Forelimb muscle (tissue), 1 donor: ENCODE results near the gene OARD1. TPM values are rescaled to one million over a fixed set of nuclear protein-coding genes. Genes with fewer than 3 reads are reported as not detected.

Experiments used
- DNase-seq: peaks from one replicate; pipeline ENCODE4 v3.0.0-alpha.2; 2013; ENCODE audit warnings: low read depth
- polyA plus RNA-seq: library from polyadenylated mRNA; unstranded; fragments of 120-200 nt; gene quantifications from one replicate; pipeline ENCODE4 v1.2.1, GENCODE V29; 2013; ENCODE audit not compliant: insufficient read length

The OARD1 gene
- polyA plus RNA-seq, 1 donor: 17.5 TPM

DNA sequence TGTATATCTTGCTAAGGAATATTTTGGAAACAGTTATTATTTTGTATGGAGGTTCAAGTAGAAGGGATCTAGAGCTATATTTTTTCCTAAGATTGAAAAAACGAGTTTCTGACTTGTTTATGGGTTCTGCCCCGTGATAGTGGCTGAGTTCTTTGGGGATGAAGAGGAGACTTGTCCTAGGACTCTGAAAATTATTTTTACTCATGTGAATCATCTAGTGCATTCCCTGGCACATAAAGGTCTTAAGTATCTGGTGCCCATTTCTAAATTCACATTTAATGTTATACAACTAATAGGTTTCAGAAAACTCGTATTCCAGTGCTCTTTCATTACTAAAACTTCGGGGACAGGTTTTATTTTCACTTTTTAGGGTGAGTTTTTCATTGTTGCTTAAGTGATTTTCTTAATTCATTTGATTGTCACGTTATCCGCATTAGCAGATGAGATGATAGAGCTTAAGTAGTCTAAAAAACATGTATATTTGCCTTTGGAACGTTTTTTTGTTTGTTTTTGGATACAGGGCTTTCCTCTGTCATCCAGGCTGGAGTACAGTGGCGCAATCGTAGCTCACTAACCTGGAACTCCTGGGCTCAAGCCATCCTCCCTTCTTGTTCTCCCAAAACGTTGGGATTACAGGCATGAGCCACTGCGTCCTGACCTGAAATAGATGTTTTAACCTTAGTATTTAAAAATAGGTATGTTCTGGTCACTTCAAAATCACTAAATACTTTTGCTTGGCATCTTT lies 2.7 kb upstream of the OARD1 start:
- no peak for DNase-seq

DNA sequence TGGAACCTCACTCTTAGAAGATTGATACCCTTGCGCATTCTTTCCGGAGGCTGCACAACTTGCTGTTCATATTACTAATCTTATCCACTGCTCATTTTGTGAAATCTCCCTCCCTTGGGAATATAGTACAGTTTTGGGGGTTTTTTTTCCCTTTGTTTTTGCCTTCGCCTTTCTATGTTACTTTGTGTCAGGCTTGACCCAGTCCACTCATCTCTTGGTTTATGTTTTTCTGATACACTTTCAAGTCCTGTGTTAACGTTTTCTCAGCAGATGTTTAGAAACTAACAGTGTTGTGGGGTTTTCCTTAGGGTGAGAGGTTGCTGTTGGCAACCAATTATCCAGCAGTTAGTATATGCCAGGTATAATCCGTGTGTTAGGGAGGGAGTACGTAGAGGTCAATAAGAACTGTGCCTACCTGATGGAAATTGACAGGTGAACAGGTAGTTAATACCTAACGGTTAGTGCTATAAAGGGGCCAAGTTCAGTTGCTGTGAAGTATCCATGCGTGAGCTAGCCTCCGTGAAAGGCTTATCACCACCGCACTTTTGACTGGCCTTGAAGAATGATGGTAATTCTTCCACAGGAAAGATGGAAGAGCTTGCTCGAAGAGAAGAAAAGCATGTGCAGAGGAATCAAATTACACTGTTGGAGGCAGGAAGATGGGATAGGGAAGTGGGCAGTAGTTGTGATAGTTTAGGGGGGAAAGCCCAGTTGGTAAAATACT lies 2.0 kb upstream of the OARD1 start:
- DNase-seq: no peak

DNA sequence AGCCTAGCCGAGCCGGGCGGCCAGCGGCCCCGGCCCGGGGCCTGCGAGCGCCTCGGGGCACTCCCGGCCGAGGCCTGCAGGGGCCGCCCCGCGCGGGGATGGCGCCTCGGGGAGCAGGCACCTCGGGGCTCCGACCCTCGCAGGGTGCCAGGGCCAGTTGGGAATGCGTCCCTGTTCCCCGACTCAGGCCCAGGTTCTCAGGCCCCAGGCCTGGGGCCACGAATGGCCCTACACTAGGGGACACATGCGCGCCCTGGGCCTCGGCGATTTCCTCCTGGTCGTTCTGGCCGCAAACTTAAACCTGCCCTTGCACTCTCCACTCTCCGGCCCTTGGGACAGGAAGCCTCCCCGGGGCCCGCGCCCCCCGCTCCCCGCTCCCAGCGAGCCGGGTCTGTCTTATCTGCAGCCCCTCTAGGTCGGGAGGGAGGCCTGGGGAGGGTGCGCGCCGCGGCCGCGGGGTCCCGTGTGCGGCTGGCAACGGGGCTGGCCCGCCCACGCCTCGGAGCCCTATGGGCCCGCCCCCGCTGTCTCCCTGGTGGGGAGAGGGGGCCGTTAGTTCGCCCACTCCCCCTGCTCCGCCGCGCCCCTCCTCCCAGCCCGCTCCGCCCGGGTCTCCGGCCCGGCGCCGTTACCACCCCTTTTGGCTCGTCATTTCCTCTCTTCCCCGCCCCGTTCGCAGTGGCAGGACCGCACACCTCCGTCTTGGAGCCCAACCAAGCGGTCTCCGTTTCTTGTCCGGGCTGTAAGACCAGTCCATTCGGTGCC lies 1.2 kb upstream of the OARD1 start:
- peak; percentile 39 for DNase-seq

DNA sequence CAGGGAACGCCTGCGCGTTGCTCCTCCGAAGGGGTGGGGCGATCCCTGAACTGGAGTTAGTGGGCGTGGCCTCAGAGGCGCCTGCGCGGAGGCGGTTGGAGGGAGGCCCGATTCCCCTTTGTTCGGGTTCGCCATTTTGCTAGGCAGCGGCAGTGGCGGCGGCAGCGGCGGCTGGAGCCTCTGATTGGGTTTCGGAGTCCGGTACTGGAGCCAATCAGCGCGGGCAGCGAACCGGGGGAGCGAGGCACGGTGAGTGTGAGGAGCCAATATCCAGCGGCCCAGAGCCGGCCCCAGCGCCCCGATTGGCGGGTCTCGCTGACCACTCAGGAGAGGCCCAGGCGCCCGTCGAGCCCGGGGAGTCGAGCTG lies 663 bp upstream of the OARD1 start, which contains the start of gene NFYA:
NFYA (plus strand) TSS at position 139 of the 367 bp plus-strand sequence. CDS start 6,116 bp downstream, outside the sequence.
- no peak for DNase-seq

GRCh38 chr6:41071501-41071922 lies 644 bp downstream of the OARD1 start:
- DNase-seq: peak; percentile 86

- peak; percentile 72 for DNase-seq
These were observed 5.3 kb downstream of the OARD1 start for GRCh38 chr6:41066867-41067304.

GRCh38 chr6:41065550-41066026 lies 6.6 kb downstream of the OARD1 start:
- no peak for DNase-seq

- DNase-seq: no peak
These were observed 7.3 kb downstream of the OARD1 start for GRCh38 chr6:41064841-41065240.

GRCh38 chr6:41063884-41064285 lies 8.3 kb downstream of the OARD1 start:
- no peak for DNase-seq

- DNase-seq: no peak
These were observed 10.1 kb downstream of the OARD1 start for GRCh38 chr6:41062056-41062455.

GRCh38 chr6:41061196-41061726 lies 10.9 kb downstream of the OARD1 start:
- DNase-seq: no peak

DNA sequence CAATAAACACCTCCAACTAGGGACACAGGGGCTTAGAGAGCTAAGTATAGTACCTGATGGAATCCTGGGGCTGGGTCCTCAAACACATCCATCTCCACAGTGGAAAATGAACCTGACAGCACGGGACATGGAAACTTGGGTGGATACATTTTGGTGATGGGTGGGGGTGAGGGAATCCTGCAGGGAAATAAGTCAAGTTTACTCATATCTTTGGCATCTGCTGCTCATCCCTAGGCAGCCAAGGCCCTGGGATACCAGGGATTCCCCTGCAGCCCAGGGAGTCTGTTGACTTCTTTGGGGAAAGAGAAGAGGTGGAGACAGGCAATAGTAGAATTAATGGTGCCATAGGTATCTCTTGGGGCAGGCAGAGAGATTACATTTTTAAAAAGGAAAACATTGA lies 12.6 kb downstream of the OARD1 start:
- no peak for DNase-seq

DNA sequence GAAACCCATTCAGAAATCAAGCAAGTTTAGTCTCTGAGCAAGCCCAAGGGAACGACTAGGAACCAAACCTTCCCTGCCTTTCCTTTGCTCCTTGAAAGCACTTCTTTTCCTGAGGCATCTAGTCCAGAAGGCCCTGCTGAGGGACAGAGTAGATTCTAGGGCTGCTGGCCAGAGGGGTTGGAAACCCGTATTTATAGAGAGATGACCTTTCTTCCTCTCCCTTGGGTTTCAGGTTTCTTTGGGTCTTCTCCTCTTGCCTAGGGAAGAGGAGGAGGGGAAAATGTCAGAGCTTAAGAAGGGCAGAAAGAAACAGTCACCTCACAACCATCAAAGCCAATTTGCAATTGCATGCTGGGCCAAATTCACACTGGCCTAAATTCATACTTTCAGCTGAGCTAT lies 13.4 kb downstream of the OARD1 start:
- no peak for DNase-seq

DNA sequence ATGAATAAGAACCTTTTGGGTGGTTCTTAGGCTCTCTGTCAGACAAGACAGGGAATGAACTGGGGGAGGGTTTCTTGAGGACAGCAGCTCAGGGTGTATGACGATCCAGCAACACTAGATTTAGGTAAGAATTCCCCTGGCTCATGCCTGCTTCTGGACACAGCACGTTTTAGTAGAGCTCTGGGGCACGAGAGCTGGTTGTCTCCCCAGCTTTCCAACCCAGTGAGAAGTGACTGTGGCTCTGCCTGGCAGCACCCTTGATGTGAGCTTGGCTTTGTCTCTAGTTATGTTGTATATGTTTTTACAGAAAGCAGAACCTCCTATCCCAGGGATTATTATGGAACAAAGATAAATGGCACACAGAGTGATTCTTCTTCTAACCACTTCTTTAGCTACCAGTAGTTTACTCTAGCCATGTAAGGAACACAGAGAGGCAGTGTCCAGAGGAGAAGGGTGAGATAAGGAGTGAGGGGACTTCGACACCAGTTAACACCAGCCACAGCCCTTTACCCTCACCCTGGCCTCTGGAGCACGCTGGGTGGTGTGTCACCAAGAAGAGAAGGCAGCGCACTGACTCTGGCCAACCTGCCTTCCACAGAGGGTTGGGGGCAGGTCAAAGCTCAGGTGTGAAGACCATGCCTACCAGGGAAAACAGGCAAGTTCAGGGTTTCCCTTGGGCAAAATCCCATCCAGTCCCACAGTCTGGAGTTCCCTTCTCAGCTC lies 15.2 kb downstream of the OARD1 start:
- DNase-seq: no peak

GRCh38 chr6:41055149-41055548 lies 17.0 kb downstream of the OARD1 start:
- no peak for DNase-seq

DNA sequence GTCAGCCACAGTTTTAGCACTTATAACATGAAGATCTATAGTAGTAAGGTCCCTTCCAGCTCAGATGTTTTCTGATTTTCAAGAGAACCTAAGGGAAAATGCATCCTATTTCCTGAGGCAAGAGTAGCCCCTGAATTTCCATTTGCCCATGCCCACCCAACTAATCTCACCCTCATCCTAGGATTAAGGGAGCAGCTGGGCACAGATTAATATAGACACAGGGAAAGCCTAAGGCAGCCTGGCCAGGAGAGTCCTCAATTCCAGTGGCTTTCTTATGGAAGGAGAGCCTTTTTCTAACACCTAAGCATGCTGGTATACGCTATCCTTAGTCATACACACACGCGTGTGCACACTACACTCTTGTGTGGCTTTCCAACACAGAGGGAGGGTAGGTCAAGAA lies 17.6 kb downstream of the OARD1 start:
- no peak for DNase-seq

DNA sequence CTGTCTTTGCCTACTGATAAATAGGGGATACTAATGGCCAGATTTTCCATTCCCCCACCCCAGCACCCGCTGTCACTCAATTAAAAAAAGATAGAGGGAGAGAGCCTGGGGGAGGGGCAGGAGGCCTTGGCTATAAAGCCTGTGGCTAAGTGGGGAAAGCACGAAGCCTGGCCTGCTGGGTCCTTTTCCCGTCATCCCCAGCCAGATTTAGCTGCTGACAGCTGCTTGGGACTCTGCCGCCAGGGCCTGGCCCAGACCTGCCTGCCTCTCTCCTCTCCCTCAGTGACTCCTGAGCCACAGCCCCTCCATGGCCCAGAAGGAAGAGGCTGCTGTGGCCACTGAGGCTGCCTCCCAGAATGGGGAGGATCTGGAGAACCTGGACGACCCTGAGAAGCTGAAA lies 19.1 kb downstream of the OARD1 start, which contains the start of gene APOBEC2:
APOBEC2 (plus strand) TSS at position 162 of the 400 bp plus-strand sequence; CDS start at position 308, 146 bp downstream.
- no peak for DNase-seq

DNA sequence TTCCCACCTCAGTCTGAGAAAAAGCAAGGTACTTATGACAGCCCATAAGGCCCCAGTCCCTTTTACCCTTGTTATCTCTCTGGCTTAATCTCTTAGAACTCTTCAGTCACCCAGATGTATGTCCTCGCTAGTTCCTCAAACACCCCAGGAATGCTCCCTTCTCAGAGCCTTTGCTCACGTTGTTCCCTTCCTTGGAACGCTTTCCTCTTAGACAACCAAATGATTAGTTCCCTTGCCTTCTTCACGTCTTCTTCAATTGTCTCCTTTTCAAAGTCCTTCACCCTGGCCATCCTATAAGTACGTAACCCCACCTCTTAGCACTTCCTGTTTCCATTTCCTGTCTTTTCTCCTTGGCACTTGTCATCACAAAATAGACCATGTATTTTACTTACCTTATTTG lies 20.3 kb downstream of the OARD1 start:
- DNase-seq: no peak

DNA sequence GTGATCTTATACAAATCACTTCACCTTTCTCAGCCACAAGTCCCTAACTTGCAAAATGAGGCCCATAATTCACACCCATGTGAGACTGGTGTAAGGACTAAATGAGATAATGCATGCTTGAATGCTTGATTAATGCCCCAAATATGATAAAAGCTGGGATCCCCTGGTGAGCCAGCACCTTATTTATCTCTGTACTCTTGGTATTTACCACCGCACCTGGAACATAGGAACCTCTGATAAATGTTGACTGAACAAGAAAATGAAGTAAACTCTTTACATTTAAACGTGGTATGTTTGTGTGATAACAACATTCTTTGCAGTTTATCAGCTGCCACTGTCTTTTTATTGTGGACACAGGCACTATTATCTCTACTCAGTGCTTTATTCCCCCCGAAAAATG lies 21.6 kb downstream of the OARD1 start:
- no peak for DNase-seq

DNA sequence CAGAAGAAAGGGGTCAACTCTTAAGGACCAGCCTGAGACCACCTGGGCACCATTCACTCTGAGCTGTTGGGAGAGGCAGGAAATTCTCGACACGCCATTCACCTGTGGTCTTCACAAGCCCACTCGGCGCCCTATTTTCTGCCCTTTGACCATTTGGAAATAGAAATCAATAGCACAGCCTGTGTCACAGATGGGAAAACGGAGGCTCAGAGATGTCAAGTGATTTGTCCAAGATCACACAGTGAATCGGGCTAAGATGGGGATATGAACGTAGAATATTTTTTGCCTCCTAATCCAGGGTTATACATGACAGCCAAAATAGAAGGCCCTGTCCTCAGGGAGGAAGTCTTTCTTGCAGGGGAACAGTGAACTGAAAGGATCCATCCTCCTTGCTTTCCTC lies 22.2 kb downstream of the OARD1 start:
- no peak for DNase-seq

DNA sequence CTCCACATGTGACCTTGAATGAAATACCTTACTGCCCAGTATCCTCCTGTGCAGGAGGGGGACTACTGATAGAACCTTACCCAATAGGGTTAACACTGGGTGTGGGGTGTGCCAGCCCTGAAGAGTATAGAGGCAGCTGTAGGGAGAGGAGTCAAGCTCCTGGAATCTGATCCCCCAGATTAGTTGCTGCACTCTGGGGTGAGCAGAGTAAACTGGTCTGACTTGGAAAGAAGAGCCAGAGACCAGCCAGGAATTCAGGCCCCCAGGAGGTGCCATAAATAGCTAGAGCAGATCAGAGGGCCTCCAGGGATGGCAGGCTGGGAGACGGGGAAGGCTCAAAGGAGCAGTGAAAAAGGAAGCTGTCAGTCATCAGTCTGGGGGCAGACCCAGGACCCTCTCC lies 22.6 kb downstream of the OARD1 start:
- DNase-seq: no peak
